Immature natural killer cell (primary cell): ENCODE measurements around the gene SLC1A2. TPM values are rescaled to one million over a fixed set of nuclear protein-coding genes. Genes with fewer than 3 reads are reported as not detected.

Experiments used
- DNase-seq, 3 donors: peaks; one replicate each; pipeline ENCODE4 v3.0.0; 2022; ENCODE audit warnings: mixed read lengths in 1 of 3
- H3K27ac Mint-ChIP-seq, 6 donors: one replicate each; pipeline ENCODE4 v1.8.0; 2020; ENCODE audit warnings: mixed read lengths in 6 of 6, mild to moderate bottlenecking in 5 of 6, inconsistent platforms in 4 of 6, moderate library complexity in 3 of 6
- H3K27me3 Mint-ChIP-seq, 3 donors: one replicate each; pipeline ENCODE4 v1.8.0; 2020 to 2021; ENCODE audit warnings: low read depth in 3 of 3, mild to moderate bottlenecking in 3 of 3, mixed read lengths in 3 of 3, moderate library complexity in 3 of 3, inconsistent platforms in 1 of 3
- H3K36me3 Mint-ChIP-seq, 3 donors: one replicate each; pipeline ENCODE4 v1.8.0; 2020; ENCODE audit warnings: mixed read lengths in 3 of 3, inconsistent platforms in 2 of 3, mild to moderate bottlenecking in 2 of 3
- H3K4me1 Mint-ChIP-seq, 2 donors: one replicate each; pipeline ENCODE4 v1.8.0; 2020; ENCODE audit warnings: inconsistent platforms in 2 of 2, mild to moderate bottlenecking in 2 of 2, mixed read lengths in 2 of 2, moderate library complexity in 1 of 2
- H3K4me3 Mint-ChIP-seq, 5 donors: one replicate each; pipeline ENCODE4 v1.8.0; 2020; ENCODE audit warnings: mild to moderate bottlenecking in 5 of 5, mixed read lengths in 5 of 5, inconsistent platforms in 3 of 5, moderate library complexity in 3 of 5
- H3K9me3 Mint-ChIP-seq, 6 donors: one replicate each; pipeline ENCODE4 v1.8.0; 2020; ENCODE audit warnings: mild to moderate bottlenecking in 6 of 6, mixed read lengths in 6 of 6, inconsistent platforms in 4 of 6, moderate library complexity in 3 of 6
- polyA plus RNA-seq, 3 donors: library from polyadenylated mRNA; unstranded; fragments of 300-500 nt; fragmentation: Illumina TruSeq; gene quantifications; one replicate each; pipeline ENCODE4 v1.2.3, GENCODE V29; 2021

The SLC1A2 gene
- polyA plus RNA-seq, 3 donors from 2014 or later, result 0.03 to 0.06 TPM; not detected in 1

DNA sequence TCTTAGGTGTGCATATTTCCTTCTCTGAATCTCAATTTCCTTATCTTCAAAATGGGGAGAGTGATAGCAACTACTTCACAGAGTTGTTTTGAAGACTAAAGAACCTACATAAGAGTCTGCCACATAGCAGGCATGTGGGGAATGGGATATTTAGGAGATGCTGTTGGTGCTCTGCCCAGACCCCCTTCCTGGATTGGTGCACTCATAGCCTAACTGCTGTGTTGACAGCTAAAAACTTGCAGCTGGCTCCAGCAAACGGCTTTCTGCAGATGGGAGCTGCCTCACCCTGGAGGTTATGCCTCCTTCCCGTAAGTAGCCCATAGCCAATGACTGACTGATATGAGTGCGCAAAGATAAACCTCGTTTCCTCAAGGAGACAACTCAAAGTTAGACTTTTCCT, 174.3 kb downstream of the SLC1A2 start:
- peaks cover 7 to 10% (median 8%) of the 10 kb centered on the region in 3 donors for H3K27me3 Mint-ChIP-seq
- H3K27ac Mint-ChIP-seq, result peak overlapping the region in 5 of 6 donors; percentile 52 to 97 (median 87)
- H3K4me1 Mint-ChIP-seq, result peaks cover 36 to 76% of the 10 kb centered on the region in 2 donors
- no peak overlapping the region for H3K4me3 Mint-ChIP-seq
- no peak for DNase-seq
- no peaks in the 10 kb centered on the region for H3K36me3 Mint-ChIP-seq
- H3K9me3 Mint-ChIP-seq, result peaks cover 0 to 4% (median 0%) of the 10 kb centered on the region in 6 donors

DNA sequence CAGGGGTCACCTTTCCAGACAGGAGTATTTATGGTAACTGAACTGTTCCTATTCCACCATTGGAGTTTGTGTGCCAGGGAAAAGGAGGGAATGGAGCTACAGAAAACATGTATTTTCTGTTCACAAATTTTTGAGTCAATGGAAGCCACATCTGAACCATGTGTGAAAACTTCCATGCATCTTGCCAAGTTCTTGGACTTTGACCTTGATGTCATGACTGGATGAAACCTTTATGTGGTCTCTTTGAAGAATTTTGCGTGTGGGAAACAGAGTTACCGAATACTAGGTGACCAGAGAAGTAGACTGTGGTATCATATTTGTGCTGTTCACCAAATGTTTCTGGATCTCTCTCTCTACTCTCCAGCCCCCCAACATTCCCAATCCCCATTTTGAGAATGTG, 175.6 kb downstream of the SLC1A2 start:
- no peak overlapping the region for H3K4me3 Mint-ChIP-seq
- H3K4me1 Mint-ChIP-seq, result peaks cover 36 to 76% of the 10 kb centered on the region in 2 donors
- peak overlapping the region in 4 of 6 donors; percentile 30 to 90 (median 88) for H3K27ac Mint-ChIP-seq
- H3K27me3 Mint-ChIP-seq, result peaks cover 5 to 10% (median 8%) of the 10 kb centered on the region in 3 donors
- no peaks in the 10 kb centered on the region for H3K36me3 Mint-ChIP-seq
- no peak for DNase-seq
- peaks cover 0 to 4% (median 0%) of the 10 kb centered on the region in 6 donors for H3K9me3 Mint-ChIP-seq

DNA sequence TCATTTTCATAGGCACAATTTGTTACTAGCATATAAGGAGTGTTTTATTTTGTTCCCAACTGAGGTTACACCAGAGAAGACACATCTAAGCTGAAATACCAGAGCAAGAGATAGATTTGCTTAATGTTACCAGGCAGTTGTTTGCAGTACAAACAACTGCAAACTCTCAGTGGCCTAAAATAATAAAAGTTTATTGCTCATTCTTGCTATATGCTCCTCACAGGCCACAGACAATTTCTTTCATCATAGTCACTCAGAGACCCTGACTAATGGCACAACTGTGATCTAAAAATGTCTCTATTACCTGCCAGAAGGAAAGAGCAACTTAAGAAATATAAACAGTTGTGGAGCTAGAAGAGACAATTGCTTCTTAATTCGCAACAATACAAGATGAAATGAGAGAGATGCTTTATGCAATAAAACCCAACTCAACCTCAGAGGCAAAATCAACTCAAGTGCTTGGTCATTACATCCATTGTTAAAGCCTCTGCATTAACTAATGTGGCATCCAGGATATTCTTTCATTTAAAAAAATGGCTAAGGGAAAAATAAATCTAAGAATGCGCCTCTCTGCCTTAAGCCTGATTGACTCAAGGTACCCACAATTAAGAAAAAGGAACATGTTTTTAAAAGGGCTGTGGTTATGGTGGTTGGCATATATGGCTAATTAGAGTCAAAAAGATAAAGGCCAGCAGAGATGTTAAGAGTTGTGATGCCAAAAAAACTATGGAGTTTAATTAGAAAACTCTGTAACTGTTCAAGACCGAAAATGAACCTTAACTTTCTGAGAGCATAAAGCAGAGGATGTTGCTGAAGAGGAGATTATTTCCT, 176.7 kb downstream of the SLC1A2 start:
- H3K4me1 Mint-ChIP-seq, result peaks cover 29 to 73% of the 10 kb centered on the region in 2 donors
- peak overlapping the region; percentile 18 to 94 (median 50) for H3K27ac Mint-ChIP-seq
- peaks cover 3 to 5% (median 4%) of the 10 kb centered on the region in 3 donors for H3K27me3 Mint-ChIP-seq
- H3K9me3 Mint-ChIP-seq, result no peaks in the 10 kb centered on the region
- H3K36me3 Mint-ChIP-seq, result peaks cover 0 to 3% (median 0%) of the 10 kb centered on the region in 3 donors
- H3K4me3 Mint-ChIP-seq, result peak overlapping the region in 1 of 5 donors; percentile 5
- DNase-seq, result no peak

DNA sequence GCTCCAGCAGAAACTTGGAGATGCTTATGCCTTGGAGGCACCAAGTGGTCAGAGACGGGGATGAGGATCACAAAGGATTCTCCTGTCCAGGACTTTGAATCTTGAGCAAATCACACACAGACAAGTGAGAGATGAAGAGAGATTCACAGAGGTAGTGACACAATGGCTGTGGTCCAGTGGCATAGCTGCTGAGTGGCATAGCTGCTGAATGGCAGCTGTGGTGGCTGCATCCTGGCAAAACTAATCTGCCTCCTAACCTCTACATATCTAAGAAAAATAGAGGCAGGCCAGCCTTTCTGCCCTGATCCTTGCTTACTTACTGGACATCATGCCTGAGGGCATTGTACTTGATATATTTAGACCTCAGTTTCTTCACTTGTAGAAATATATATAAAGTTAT, 177.8 kb downstream of the SLC1A2 start:
- H3K27ac Mint-ChIP-seq, result peak overlapping the region in 3 of 6 donors; percentile 1 to 87 (median 12)
- H3K36me3 Mint-ChIP-seq, result peaks cover 0 to 3% (median 0%) of the 10 kb centered on the region in 3 donors
- no peak overlapping the region for H3K4me3 Mint-ChIP-seq
- H3K9me3 Mint-ChIP-seq, result no peaks in the 10 kb centered on the region
- DNase-seq, result no peak
- H3K27me3 Mint-ChIP-seq, result no peaks in the 10 kb centered on the region
- H3K4me1 Mint-ChIP-seq, result peaks cover 19 to 70% of the 10 kb centered on the region in 2 donors

DNA sequence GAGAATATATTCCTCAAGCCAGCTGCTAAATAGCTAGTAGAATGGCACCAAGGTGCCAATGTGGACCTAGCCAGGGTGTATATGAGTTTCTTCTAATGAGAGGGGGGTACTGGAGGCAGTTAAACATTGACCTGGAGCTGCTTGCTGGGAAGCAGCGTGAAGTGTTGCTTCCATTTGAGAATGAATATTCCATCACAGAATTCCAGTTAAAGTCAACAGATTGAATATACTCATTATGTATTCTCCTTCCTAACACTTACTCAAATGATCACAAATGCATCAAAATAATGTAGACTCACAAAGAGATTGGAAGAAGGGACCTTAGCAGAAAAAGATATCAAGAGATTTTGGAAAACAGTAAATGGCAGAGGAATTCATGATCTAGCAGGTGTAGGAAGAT, 178.3 kb downstream of the SLC1A2 start:
- H3K27ac Mint-ChIP-seq, result peak overlapping the region in 4 of 6 donors; percentile 1 to 87 (median 20)
- H3K4me1 Mint-ChIP-seq, result peaks cover 19 to 70% of the 10 kb centered on the region in 2 donors
- no peaks in the 10 kb centered on the region for H3K9me3 Mint-ChIP-seq

DNA sequence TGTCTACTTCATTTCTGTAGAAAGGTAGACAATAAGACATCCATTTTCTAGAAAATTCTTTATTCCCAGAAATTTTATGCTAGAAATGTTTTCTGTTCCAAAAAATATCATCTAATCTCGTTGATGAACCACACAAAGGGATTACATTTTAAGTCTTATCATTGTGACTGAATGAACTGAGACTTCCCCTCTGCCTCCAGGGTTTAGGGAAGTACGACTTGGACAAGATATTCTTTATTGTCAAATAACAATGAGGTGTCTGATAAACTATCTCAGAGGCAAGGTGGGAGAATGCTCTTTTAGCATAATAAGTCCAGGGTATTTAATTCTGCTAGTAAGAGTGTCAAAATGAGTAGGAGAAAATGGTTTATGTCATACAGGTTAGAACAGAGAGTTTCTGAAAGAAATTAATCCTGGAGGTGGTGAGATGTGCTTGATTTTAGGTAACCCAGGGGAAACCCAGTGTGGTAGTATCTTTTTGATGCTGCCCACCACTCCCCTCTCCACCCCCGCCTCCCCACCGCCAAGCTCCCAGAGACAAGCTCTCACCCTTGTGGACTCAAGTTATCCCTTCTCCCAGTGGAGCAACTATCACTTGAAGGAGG, 179.8 kb downstream of the SLC1A2 start:
- H3K9me3 Mint-ChIP-seq, result no peaks in the 10 kb centered on the region
- H3K4me3 Mint-ChIP-seq, result no peak overlapping the region
- peaks cover 0 to 6% (median 0%) of the 10 kb centered on the region in 3 donors for H3K36me3 Mint-ChIP-seq
- H3K27me3 Mint-ChIP-seq, result peaks cover 0 to 5% (median 0%) of the 10 kb centered on the region in 3 donors
- DNase-seq, result peak in 1 of 3 donors; percentile 16
- peaks cover 29 to 75% of the 10 kb centered on the region in 2 donors for H3K4me1 Mint-ChIP-seq
- peak overlapping the region in 3 of 6 donors; percentile 55 to 87 (median 65) for H3K27ac Mint-ChIP-seq

More for the DNA sequence above, 178.3 kb downstream of the SLC1A2 start:
- peaks cover 0 to under 1% (median 0%) of the 10 kb centered on the region in 3 donors for H3K27me3 Mint-ChIP-seq
- no peak overlapping the region for H3K4me3 Mint-ChIP-seq
- peaks cover 0 to 3% (median 0%) of the 10 kb centered on the region in 3 donors for H3K36me3 Mint-ChIP-seq
- DNase-seq, result no peak

DNA sequence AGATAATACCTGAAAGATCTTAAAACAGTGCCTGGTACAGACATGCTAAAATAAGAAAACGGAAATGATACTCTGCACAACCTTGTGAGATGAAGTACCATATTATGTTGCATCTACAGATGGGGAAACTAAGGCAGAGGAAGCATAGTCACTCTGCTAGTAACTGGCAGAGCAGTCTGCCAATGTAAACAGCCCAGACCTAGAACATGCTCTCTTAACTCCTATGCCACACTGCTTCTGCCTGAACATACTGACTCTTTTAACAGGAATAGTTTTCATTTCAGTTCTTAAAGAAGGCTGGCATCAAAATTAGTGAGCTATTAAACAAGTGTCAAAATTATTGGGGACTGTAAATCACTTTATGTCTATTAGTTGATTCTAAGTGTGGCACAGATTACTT, 180.5 kb downstream of the SLC1A2 start:
- Mint-ChIP-seq H3K9me3 (no peaks in the 10 kb centered on the region), H3K27me3 (peaks cover 0 to 5% (median under 1%) of the 10 kb centered on the region in 3 donors), H3K4me1 (peaks cover 32 to 77% of the 10 kb centered on the region in 2 donors), H3K36me3 (peaks cover 0 to 8% (median 7%) of the 10 kb centered on the region in 3 donors), H3K27ac (peak overlapping the region in 1 of 6 donors; percentile 93), H3K4me3 (no peak overlapping the region)
- DNase-seq, result no peak

DNA sequence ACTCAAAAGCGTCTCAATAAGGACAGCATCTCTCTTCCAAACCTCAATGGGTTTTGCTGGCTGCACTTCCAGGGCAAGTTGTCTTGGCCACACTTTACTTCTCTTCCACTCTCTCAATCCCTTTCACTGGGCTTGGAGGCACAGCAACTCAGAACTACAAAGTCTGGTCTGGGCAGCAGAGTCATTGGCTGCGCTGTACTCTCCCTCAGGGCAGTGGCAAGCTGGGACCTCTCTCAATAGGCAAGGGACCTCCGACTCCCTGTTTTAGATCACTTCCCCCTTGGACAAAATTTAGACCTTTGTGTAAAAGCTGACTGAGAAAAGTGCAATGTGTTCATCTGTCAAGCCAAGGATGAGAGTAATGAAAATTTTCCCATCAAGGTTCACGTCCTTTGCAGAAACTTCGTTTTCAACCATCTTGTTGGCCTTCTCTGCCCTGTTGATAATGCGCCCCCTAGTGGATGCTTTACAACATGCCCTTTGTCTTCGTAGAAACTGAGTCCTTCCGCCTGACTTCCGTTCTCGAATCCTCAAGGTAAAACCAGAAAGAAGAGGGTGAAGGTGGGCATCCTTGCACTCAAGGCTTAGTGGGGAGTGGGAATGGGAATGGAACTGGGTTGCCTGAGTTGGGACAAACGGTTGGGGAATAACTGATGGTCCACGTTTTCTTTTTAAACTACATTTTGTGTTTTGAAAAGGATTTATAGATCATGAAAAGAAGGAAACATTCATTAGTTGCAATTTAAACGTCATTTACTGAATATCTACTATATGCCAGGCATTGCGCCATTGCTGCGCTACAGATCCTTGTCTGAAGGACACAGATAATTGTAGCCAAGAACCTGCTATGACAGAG, 181.3 kb downstream of the SLC1A2 start:
- H3K27me3 Mint-ChIP-seq, result peaks cover 0 to 7% (median 4%) of the 10 kb centered on the region in 3 donors
- peaks cover 31 to 82% of the 10 kb centered on the region in 2 donors for H3K4me1 Mint-ChIP-seq
- H3K4me3 Mint-ChIP-seq, result peak overlapping the region in 1 of 5 donors; percentile 48
- peak overlapping the region in 4 of 6 donors; percentile 45 to 93 (median 58) for H3K27ac Mint-ChIP-seq
- DNase-seq, result peak; percentile 56 to 67 (median 57)
- no peaks in the 10 kb centered on the region for H3K9me3 Mint-ChIP-seq
- H3K36me3 Mint-ChIP-seq, result peaks cover 0 to 12% (median 11%) of the 10 kb centered on the region in 3 donors

DNA sequence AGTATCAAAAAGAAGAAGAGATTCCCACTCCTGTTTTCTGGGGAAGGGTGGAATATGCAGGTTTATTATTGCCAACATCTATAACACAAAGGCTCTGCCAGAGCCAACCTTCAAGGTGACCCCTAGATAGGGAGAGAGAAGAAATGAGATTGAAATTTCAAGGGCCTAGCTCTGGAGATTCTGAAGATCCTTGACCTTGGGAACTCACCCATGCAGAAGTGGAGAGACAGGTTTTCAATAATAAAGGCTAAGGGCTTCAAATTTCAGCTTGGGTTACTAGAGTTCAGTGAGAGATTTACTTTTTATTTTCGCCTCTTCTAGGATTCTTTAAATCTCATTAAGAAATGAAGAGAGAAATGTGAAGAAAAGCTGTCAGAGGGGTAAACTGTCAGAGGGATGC, 182.0 kb downstream of the SLC1A2 start:
- Mint-ChIP-seq H3K27me3 (peaks cover 0 to 9% (median 8%) of the 10 kb centered on the region in 3 donors), H3K36me3 (peaks cover 4 to 19% (median 17%) of the 10 kb centered on the region in 3 donors), H3K4me3 (no peak overlapping the region), H3K4me1 (peaks cover 27 to 74% of the 10 kb centered on the region in 2 donors), H3K9me3 (no peaks in the 10 kb centered on the region), H3K27ac (peak overlapping the region in 3 of 6 donors; percentile 45 to 93 (median 70))
- DNase-seq, result no peak

DNA sequence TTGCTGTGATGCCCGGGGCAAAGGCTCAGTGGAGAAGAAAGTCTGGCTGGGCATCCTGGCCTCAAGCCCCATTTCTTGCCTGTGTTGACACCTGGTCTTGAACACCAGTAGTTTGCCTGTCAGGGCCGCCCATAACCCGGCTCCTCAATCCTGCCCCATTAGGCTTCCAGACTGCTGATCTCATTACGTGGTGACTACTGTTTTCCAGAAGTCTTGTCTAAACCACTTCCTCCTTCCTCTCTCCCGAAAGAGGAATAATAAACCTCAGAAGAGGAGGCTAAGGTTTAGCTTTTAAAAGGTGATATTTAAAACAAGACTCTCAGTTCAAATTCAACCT, 182.7 kb downstream of the SLC1A2 start:
- H3K36me3 Mint-ChIP-seq, result peaks cover 4 to 25% (median 22%) of the 10 kb centered on the region in 3 donors
- peak overlapping the region in 5 of 6 donors; percentile 47 to 93 (median 70) for H3K27ac Mint-ChIP-seq
- no peak overlapping the region for H3K4me3 Mint-ChIP-seq
- peaks cover 24 to 69% of the 10 kb centered on the region in 2 donors for H3K4me1 Mint-ChIP-seq
- DNase-seq, result no peak
- peaks cover 0 to 9% (median 9%) of the 10 kb centered on the region in 3 donors for H3K27me3 Mint-ChIP-seq
- H3K9me3 Mint-ChIP-seq, result no peaks in the 10 kb centered on the region

DNA sequence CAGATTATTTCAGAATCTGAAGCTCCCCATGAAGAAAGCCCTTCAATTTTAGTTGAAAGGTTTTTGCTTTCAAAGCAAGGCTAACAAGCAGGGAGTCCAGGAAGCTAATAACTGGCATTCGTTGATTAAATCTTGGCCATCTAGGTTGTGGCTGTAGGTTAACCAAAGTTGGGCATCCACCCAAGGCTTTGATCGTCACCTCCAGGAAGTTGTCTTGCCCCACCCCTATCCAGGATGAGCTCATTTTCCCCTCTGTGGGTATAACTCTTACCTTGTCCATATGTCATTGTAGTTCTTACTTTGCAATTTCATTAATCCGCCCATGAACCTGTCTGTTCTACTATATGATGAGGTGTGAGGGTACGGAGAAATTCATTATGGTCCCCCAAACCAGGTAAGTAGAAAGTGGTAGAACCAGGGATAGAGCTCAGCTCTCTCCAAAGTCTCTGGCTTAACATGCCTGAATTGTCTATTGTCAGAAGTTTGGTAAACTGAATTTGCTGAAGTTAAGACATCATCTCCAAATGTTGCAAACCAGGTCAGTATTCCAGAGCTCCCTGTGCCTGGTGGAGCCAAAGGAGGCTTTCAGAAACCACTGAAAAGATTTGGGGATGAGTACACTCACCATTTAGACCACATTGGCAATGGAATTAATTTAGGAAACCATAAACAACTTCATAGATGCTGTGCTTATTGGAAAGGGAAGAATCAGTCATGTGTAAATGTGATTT, 183.3 kb downstream of the SLC1A2 start:
- no peaks in the 10 kb centered on the region for H3K9me3 Mint-ChIP-seq
- H3K27me3 Mint-ChIP-seq, result peaks cover 0 to 9% (median 9%) of the 10 kb centered on the region in 3 donors
- peaks cover 24 to 65% of the 10 kb centered on the region in 2 donors for H3K4me1 Mint-ChIP-seq
- H3K4me3 Mint-ChIP-seq, result peak overlapping the region in 4 of 5 donors; percentile 5 to 40 (median 22)
- H3K27ac Mint-ChIP-seq, result peak overlapping the region; percentile 47 to 93 (median 72)
- H3K36me3 Mint-ChIP-seq, result peaks cover 5 to 30% (median 23%) of the 10 kb centered on the region in 3 donors
- DNase-seq, result peak; percentile 61 to 67 (median 62)

DNA sequence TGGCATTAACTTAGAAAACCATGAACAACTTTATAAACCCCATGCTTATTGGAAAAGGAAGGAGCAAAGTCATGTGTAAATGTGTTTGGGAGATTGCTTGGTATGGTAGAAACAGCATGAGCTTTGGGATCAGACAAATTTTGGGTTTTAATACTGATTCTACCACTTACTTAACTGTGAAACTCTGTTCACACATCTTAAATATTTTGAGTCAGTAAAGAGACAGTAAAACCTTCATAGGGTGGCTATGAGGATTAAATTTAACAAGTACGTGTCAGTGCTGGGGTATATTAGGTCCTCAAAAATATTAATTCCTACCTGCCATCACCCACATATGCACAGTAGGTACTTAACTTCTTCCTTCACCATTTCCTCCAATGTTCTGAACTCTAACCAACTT, 183.9 kb downstream of the SLC1A2 start:
- H3K36me3 Mint-ChIP-seq, result peaks cover 11 to 36% (median 26%) of the 10 kb centered on the region in 3 donors
- peaks cover 24 to 63% of the 10 kb centered on the region in 2 donors for H3K4me1 Mint-ChIP-seq
- H3K27me3 Mint-ChIP-seq, result peaks cover 0 to 9% (median 9%) of the 10 kb centered on the region in 3 donors
- H3K27ac Mint-ChIP-seq, result peak overlapping the region; percentile 63 to 93 (median 72)
- H3K4me3 Mint-ChIP-seq, result peak overlapping the region in 3 of 5 donors; percentile 18 to 40 (median 27)
- H3K9me3 Mint-ChIP-seq, result no peaks in the 10 kb centered on the region
- no peak for DNase-seq
